CD4-positive, alpha-beta T cell (primary cell): ENCODE measurements around the gene FLRT2. TPM values are rescaled to one million over a fixed set of nuclear protein-coding genes. Genes with fewer than 3 reads are reported as not detected.

Experiments
- ATAC-seq: fragments of 200-7000 bp; cut with Tn5 transposase; one replicate; pipeline ENCODE4 v1.10.0; 2022; ENCODE audit warnings: mild to moderate bottlenecking; ENCODE audit not compliant: poor library complexity
- CTCF ChIA-PET: fragments of 350-600 bp; sonication (Branson Sonifier 250); formaldehyde crosslinking; loops from one replicate; lab custom pipeline; 2021; ENCODE audit warnings: antibody characterized with exemption, inconsistent platforms; lab: Charles Lee
- POLR2A ChIA-PET: fragments of 350-600 bp; sonication (Branson Sonifier 250); formaldehyde crosslinking; loops from one replicate; lab custom pipeline; 2021; ENCODE audit warnings: antibody characterized with exemption, inconsistent platforms; lab: Charles Lee
- DNase-seq, 14 experiments: peaks; one replicate each; pipeline ENCODE4 v3.0.0-alpha.2; 2013 to 2020; ENCODE audit warnings: mixed read lengths in 2 of 14
- H3K27ac ChIP-seq, 2 donors: one replicate each; pipeline versions ENCODE4 v1.5.1 to v1.7.0; 2013; ENCODE audit warnings: low read length in 2 of 2, low read depth in 1 of 2, mild to moderate bottlenecking in 1 of 2
- H3K27me3 ChIP-seq, 2 experiments: 1 replicate in 1 of 2; 2 replicates in 1 of 2; pipeline versions ENCODE4 v1.6.1 to v1.7.0; 2013; ENCODE audit warnings: low read length in 2 of 2, control low read depth in 1 of 2, mild to moderate bottlenecking in 1 of 2, moderate library complexity in 1 of 2; ENCODE audit not compliant: insufficient read depth in 2 of 2, control insufficient read depth in 1 of 2
- H3K36me3 ChIP-seq: one replicate; pipeline ENCODE4 v1.6.1; 2013; ENCODE audit warnings: low read length, control low read depth; ENCODE audit not compliant: insufficient read depth
- H3K4me1 ChIP-seq: one replicate; pipeline ENCODE4 v1.6.1; 2013; ENCODE audit warnings: low read length, control low read depth; ENCODE audit not compliant: insufficient read depth
- H3K4me3 ChIP-seq: one replicate; pipeline ENCODE4 v1.5.1; 2013; ENCODE audit warnings: mild to moderate bottlenecking, low read length, moderate library complexity
- H3K9me3 ChIP-seq, 2 experiments: 1 replicate in 1 of 2; 2 replicates in 1 of 2; pipeline versions ENCODE4 v1.6.1 to v1.7.0; 2013; ENCODE audit warnings: low read length in 2 of 2, mild to moderate bottlenecking in 2 of 2, control low read depth in 1 of 2, moderate library complexity in 1 of 2; ENCODE audit not compliant: control insufficient read depth in 1 of 2, insufficient read depth in 1 of 2
- H3K27ac Mint-ChIP-seq: one replicate; pipeline ENCODE4 v1.8.0; 2020; ENCODE audit warnings: mixed read lengths
- H3K27me3 Mint-ChIP-seq: one replicate; pipeline ENCODE4 v1.8.0; 2021; ENCODE audit warnings: mixed read lengths
- H3K36me3 Mint-ChIP-seq: one replicate; pipeline ENCODE4 v1.8.0; 2021; ENCODE audit warnings: low read depth, mixed read lengths
- H3K4me1 Mint-ChIP-seq: one replicate; pipeline ENCODE4 v1.8.0; 2021; ENCODE audit warnings: low read depth, mixed read lengths
- H3K4me3 Mint-ChIP-seq: one replicate; pipeline ENCODE4 v1.8.0; 2020; ENCODE audit warnings: mild to moderate bottlenecking, mixed read lengths
- H3K9me3 Mint-ChIP-seq: one replicate; pipeline ENCODE4 v1.8.0; 2020; ENCODE audit warnings: mixed read lengths
- intact Hi-C, 2 experiments: fragments of 100-400 bp; cut with DNase I in 1 of 2; cut with micrococcal nuclease in 1 of 2; formaldehyde crosslinking; loops; one replicate each; pipeline versions ENCODE4 v1.15.1 to v1.9.0; 2023 to 2025; cut with DNase I, micrococcal nuclease
- total RNA-seq, 174 experiments: library from RNA in 2 of 174; stranded (reverse) in 2 of 174; gene quantifications; one replicate each; pipeline ENCODE4 v1.2.3 and lab custom pipeline; 2021 to 2026
- TF ChIP-seq, protein P1 (sequence below): fragments of 200-600 bp; IDR thresholded peaks from one replicate; pipeline ENCODE4 v1.8.0; 2022; ENCODE audit warnings: antibody characterized with exemption, mild to moderate bottlenecking

Gene FLRT2
- total RNA-seq, 2 experiments from 2014 or later: not detected

DNA sequence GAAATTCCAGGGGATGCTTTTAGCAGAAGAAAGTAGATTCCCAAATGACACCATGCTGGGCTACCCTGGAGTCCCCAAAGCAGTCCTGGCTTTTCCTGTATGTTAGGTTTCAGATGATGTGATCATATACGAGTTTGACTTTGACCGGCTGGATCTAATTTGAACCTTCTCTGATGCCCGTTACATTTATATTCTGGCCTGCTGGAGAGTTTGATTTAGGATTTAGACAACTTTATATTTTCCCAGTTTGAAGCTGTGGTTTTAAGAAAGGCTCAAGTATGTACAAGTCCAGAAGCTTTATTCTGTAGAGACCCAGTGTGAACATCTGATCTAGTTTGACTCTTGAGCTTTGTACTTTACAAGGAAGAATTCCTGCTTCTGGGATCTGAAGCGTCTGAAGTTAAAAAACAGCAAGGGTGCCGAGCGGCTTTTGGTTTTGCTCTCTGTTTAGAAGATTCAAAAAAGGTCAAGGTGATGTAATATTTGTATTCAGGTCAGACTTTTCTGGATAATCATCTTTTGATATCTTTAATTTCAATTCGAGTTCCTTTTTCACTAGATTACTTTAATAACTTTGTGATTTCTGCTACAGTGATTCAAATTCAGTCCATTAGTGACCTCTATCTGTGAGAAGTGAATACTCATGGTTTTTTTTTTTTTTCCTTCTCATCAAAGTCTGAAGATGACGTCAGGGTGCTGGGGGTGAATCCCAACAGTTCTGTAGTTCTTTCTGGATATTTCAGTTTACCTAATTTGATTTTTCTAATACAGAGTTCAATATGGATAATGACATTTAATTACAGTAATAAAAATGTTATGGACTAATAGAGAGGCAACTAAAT lies 6.3 kb downstream of the FLRT2 start:
- DNase-seq (no peak), ATAC-seq (no peak)
- ChIA-PET POLR2A (no interaction called here), CTCF (no interaction called here)
- H3K4me1 ChIP-seq: no peaks in the 10 kb centered on the region
- Mint-ChIP-seq H3K9me3 (peaks cover 6% of the 10 kb centered on the region), H3K36me3 (no peaks in the 10 kb centered on the region), H3K4me3 (no peak overlapping the region), H3K4me1 (peaks cover 6% of the 10 kb centered on the region), H3K27ac (no peak overlapping the region), H3K27me3 (peaks cover 42% of the 10 kb centered on the region)
- H3K27me3 ChIP-seq: peaks cover 31 to 36% of the 10 kb centered on the region in 2 experiments
- H3K36me3 ChIP-seq: no peaks in the 10 kb centered on the region
- H3K27ac ChIP-seq: no peak overlapping the region
- TF ChIP-seq, protein P1, sequence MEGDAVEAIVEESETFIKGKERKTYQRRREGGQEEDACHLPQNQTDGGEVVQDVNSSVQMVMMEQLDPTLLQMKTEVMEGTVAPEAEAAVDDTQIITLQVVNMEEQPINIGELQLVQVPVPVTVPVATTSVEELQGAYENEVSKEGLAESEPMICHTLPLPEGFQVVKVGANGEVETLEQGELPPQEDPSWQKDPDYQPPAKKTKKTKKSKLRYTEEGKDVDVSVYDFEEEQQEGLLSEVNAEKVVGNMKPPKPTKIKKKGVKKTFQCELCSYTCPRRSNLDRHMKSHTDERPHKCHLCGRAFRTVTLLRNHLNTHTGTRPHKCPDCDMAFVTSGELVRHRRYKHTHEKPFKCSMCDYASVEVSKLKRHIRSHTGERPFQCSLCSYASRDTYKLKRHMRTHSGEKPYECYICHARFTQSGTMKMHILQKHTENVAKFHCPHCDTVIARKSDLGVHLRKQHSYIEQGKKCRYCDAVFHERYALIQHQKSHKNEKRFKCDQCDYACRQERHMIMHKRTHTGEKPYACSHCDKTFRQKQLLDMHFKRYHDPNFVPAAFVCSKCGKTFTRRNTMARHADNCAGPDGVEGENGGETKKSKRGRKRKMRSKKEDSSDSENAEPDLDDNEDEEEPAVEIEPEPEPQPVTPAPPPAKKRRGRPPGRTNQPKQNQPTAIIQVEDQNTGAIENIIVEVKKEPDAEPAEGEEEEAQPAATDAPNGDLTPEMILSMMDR: no peak
- intact Hi-C loops: no loop called here
- H3K9me3 ChIP-seq: peaks cover 0 to 10% of the 10 kb centered on the region in 2 experiments
- H3K4me3 ChIP-seq: no peak overlapping the region

DNA sequence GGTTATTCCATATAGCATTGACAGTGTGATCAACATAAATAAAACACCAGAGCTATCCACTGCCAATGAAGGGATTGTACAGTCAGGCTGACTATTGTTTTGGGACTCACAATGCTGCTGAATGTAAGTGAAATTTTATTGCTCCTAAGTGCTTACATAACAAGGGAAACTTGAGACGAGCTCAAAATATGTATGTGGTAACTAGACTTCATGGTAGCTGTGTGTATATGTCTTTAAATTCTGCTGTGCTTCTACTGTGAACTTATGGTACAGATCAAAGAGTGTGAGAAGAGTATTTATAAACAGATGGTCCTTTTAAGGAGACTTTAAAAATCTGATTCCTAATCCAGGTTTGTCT lies 6.9 kb downstream of the FLRT2 start:
- TF ChIP-seq, protein P1: no peak
- Mint-ChIP-seq H3K9me3 (peaks cover 6% of the 10 kb centered on the region), H3K27ac (no peak overlapping the region), H3K27me3 (peaks cover 36% of the 10 kb centered on the region), H3K4me1 (peaks cover 6% of the 10 kb centered on the region), H3K4me3 (no peak overlapping the region), H3K36me3 (no peaks in the 10 kb centered on the region)
- Histone ChIP-seq H3K27me3 (peaks cover 25 to 30% of the 10 kb centered on the region in 2 experiments), H3K9me3 (peaks cover 0 to 4% of the 10 kb centered on the region in 2 experiments), H3K36me3 (no peaks in the 10 kb centered on the region), H3K4me1 (no peaks in the 10 kb centered on the region), H3K4me3 (no peak overlapping the region), H3K27ac (no peak overlapping the region)
- POLR2A ChIA-PET: no interaction called here
- ATAC-seq (no peak), DNase-seq (no peak)
- CTCF ChIA-PET: no interaction called here
- intact Hi-C loops: no loop called here

DNA sequence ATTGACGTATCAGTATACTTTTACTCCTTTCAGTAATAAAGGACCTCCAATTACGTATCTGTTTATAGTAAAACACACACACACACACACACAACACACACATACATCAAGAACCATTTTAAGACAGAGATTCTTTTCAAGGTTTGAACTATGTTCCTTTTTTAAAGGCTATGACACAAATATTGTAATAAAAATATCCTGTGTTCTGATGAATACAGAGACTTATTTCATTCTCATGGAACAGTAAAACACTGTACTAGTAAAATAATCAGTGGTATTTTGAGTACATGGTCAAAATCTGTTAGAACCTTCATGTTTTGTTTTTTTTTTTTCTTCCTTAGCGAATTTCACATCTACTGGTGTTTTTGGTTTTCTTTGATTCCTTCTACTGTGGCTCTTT lies 7.6 kb downstream of the FLRT2 start:
- peaks cover 29% of the 10 kb centered on the region for H3K27me3 Mint-ChIP-seq
- TF ChIP-seq, protein P1: no peak
- Histone ChIP-seq H3K27me3 (peaks cover 18 to 23% of the 10 kb centered on the region in 2 experiments), H3K27ac (no peak overlapping the region), H3K36me3 (no peaks in the 10 kb centered on the region), H3K4me1 (no peaks in the 10 kb centered on the region), H3K4me3 (no peak overlapping the region), H3K9me3 (no peaks in the 10 kb centered on the region)
- no peaks in the 10 kb centered on the region for H3K4me1 Mint-ChIP-seq
- DNase-seq (no peak), ATAC-seq (no peak)
- H3K4me3 Mint-ChIP-seq: no peak overlapping the region
- no peaks in the 10 kb centered on the region for H3K36me3 Mint-ChIP-seq
- ChIA-PET POLR2A (no interaction called here), CTCF (no interaction called here)
- intact Hi-C loops: no loop called here
- H3K27ac Mint-ChIP-seq: no peak overlapping the region
- peaks cover 6% of the 10 kb centered on the region for H3K9me3 Mint-ChIP-seq
